ENCODE measurements around the gene SLC24A3.
"Not testable (repeated sequence)": the region's sequence is repeated elsewhere in the genome, so short reads cannot be mapped to it uniquely, and the experiment has no call there.

The SLC24A3 gene

DNA sequence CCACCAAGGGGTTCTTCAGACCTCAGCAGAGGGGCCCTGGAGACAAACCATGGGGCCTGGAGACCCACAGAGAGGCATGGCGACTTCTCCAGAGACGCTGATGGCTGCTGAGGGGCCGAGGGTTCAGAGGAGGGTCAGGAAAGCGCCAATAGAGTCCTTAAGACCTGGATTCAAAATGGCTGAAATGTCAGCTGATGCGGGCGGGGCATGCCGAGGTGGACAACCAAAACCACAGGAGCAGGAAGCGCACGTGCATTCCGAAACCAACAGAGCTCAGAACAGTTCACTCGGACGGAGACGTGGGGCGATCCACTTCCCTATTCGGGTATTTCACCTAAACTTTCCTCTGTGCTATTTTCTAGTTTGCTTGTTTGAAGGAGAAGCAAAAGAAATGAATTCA lies 445.7 kb downstream of the SLC24A3 start:
- DNase-seq, result no peak

DNA sequence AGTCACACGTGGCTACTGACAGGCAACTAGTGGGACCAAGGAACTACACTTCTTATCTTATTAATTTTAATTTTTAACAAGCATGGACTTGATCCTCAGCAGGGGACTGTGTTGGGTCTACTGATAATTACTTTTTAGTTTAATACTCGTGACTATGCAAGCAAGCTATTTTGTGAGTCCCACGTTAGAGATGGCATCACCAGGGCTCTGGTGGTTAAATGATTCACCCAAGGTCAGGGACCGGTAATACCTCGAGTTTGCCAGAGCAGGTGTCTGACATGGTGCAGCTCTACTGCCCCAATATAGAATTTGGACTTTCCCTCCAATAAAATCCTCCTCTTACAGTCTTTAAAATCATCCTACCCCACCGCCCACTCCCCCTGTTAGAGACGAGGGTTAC lies 447.0 kb downstream of the SLC24A3 start:
- no peak for DNase-seq

DNA sequence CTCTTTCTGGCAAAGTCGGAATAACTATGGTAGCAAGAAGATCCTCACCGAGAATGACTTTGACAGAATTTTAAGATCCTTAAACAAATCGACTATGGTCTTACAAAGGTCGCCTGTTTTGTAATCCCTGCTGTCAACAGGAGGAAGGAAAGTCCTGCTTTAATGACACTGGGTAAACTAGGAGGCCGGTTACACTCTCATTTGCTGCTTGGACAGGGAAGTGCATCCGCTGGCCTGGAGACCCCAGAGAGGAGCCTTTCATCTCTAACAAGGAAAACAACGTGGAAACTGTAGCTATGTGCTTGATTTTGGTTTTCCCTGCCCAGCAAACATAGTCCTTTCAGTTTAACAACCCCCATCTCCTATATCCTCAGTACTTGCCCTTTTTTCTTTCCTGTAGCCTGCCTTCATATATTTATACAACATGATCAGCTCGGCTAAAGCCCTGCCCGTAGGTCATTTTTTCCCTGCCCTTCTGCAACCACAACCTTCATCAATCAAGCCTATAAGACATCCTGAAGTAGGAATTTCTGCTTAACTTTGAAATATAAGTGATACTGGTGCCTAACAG lies 448.5 kb downstream of the SLC24A3 start:
- no peak for DNase-seq

DNA sequence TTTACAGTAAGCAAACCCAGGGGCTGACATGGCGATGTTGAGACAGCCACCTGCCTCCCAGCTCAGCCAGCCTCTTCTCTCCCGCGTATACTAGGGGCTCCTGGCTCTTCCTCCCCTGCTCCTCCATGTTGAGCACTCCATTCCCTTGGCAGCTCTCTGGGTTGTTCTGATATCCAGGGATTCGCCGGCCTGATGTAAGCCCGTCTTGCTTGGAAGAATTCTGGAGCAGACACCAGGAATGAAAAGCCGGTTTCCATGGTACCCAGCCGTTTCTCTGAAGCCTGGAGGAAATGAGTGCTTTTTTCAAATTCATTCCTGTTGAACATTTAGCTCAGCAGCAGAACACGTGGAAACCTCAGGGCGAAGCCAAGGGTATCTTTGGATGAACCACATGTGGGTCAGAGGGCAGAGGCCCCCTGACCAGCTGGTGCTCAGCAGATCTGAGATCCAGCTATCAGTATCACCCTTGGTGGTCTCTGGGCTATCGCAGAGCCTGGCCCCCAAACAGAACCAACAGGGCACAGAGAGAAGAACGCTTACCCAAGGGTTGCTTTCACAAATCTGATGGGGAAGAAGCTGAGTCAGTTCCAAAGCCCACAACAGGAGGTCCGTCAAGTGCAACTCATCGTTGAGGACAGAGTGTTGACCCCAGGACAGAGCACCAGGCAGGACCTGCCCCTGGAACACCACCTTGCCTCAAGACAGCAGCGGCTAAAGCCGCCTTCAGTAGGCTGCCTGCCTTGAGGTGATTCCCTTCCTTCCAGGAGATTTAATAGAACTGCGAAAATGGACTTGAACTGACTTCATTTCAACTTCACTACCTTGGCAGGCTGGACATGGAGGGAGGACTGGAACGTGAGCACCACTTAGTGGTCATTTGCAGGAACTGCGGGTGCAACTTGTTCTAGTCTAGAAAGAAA lies 449.5 kb downstream of the SLC24A3 start:
- peak; percentile 41 for DNase-seq

DNA sequence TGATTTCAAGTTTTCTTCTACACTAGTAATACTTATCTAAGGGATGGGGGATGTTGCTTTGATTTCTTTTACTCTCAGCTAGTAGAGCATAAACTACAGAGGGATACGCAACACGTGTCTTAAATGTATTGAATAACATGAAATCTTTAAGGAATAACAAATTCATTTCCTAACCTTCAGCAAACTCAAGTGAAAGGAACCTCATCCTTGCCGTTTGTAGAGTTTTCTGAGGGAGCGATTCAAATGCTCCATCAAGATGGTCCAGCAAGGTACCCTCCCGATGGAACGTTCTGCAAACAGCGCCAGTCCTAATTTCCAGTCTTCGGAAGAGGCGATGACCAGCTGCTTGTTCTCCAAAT lies 450.2 kb downstream of the SLC24A3 start:
- no peak for DNase-seq

DNA sequence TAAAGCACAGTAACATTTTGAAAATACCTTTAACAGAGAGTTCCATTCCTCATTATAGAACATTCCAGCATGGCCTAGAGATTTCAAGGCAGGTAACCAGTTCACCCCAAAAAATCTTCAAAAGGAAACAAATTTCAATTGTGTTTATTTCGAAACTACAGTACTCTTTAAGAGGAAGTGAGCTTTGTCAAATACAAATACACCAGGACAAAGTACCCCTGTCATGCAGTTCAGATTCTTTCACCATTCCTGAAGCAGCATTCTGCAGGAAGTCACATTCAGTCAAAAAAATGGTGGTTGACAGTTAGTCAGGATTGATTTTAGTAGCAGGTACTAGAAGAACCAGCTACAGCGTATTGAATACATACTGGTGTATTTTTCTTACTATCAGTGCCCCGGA lies 456.0 kb downstream of the SLC24A3 start:
- DNase-seq, result no peak

DNA sequence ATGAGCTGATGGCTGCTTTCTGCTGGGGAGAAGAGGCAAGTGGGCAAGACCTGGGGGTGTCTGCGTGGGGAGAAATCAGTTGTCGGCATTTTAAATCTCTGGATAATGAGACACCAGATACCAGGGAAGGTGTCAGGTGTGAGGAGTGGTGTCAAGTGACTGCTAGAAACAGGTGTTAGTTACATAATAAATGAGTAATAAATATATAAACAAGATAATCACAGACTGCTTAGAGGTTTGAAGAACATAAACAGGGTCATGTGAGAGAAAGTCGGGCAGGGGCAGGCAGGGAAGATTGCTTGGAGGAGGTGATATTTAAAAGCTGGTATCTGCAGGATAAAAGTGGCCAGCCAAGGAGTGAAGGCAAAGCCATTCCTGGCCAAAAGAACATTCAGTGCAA lies 458.4 kb downstream of the SLC24A3 start:
- no peak for DNase-seq

DNA sequence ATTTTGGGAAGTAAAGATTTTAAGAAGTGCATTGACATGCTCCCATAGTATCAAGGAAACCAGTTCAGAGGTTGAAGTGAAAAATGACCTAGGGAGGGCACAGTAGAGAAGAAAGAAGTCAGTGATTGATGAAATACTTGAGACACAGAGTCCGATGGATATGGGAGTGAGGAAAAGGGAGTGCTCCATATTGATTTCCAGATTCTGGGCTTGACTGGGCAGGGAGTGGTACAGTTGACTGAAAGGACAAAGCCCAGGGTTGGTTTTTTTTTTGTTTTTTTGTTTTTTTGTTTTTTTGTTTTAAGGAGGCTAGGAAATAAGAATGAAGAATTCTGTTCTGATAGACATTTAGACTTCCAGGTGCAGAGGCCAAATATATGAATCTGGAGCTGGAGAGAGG lies 458.9 kb downstream of the SLC24A3 start:
- no peak for DNase-seq

DNA sequence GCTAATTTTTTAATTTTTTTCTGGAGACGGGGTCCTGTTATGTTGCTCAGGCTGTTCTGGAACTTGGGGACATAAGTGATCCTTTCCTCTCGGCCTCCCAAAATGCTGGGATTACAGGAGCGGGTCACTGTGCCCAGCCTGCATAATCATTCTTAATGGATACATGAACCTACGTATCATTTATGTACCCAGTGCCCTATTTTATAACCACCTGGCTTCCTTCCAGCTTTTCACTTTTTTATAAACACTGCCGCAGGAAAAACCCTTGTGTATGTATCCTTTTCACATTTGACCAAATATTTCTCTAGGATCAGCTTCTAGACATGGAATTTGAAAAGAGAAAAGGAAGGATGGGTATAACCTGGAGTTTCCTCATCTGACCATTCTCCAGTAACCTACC lies 460.1 kb downstream of the SLC24A3 start:
- no peak for DNase-seq

DNA sequence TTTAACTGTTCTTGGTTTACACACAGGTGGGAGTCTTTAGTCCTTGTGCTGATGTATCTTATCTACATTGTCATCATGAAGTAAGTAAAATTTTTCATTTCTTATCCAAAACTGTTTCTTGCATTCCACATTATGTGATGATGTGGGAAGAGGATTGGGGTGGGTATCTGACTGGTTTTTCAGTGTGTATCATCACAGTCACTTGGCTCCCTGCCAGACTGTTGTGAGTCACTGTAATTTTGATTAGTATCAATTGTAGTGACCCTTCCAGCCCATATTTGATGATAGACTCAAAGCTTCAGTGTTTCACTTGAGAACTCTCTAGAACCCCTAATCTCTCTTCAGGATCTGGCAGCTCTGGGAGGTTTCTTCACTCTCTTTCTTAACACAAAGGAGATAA lies 461.1 kb downstream of the SLC24A3 start:
- DNase-seq, result no peak

DNA sequence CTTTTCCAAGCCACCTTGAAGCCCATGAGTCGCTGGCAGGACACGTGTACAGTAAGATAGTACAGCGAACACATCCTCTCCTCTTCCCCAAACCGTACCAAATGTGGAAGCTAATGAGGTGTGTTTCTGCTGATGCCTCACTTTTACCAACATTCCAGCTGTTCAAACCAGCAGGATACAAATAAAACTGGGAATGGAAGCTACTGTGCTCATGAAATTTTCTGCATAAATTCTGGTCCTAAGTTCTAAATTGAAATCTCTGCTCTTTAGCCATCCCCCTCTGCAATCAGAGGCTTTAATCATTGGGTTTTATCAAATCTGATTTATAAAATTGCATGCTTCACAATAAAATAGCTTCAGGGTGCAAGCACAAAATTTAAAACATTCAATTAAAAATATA lies 463.8 kb downstream of the SLC24A3 start:
- no peak for DNase-seq

DNA sequence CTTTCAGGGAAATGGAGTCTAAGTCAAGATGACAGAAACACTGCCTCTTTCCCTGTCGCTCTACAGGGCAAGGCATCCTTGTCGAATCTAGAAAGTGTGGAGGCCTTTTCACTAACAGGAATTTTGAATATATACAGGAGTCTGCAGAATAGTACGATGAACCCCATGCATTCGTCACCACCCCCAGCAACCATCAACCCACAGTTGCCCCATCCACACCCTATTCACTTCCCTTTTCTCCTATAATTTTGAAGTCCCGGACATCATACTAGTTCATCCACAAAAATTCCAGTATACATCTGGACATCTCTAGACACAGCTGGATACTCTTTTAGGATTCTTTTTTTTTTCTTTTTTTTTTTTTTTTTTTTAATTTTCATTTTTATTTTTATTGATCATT lies 464.9 kb downstream of the SLC24A3 start:
- no peak for DNase-seq

DNA sequence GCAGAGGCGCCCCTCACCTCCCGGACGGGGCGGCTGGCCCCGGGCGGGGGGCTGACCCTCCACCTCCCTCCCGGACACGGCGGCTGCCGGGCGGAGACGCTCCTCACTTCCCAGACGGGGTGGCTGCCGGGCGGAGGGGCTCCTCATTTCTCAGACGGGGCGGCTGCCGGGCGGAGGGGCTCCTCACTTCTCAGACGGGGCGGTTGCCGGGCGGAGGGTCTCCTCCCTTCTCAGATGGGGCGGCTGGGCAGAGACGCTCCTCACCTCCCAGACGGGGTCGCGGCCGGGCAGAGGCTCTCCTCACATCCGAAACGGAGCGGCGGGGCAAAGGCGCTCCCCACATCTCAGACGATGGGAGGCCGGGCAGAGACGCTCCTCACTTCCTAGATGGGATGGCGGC lies 466.1 kb downstream of the SLC24A3 start:
- not testable (repeated sequence) for DNase-seq

DNA sequence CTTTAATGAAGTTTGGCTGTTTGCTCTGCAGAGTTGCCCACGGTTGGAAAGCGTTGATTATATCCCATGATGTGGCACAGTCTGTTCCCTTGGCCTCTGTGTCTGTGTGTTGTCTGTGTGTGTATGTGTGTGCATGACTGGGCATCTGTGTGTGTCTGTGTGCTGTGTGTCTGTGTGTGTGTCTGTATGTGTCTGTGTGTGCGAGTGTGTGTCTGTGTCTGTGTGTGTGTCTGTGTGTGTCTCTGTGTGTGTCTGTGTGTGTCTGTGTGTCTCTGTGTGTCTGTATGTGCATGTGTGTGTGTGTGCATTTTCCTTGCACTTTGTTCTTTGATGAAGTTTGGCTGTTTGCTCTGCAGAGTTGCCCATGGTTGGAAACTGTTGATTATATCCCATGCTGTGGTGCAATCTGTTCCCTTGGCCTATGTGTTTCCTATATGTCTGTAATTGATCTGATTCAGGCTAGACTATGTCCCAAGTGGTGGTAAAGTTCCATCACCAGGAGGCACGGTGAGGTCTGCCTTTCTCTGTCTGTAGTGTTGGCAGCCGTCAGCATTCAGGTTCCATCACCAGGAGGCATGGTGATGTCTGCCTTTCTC lies 467.6 kb downstream of the SLC24A3 start:
- no peak for DNase-seq

DNA sequence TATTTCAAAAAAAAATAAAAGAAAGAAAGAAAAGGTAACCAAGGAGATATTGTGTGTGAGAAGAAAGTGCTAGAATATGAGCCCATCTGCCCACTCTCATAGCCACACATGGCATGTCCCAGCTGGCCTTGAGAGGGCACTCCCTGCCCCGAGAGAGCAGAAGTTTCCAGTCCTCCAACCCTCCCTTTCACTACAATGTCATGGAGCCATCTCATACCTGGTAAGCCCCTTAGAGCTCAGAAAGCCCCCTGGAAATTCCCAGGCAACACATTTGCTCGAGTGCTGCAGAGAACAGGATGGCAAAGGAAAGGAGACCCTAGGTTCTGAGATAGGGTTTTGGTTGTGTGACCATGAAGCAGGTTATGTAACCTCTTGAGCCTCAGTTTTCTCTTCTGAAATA lies 469.8 kb downstream of the SLC24A3 start:
- no peak for DNase-seq

DNA sequence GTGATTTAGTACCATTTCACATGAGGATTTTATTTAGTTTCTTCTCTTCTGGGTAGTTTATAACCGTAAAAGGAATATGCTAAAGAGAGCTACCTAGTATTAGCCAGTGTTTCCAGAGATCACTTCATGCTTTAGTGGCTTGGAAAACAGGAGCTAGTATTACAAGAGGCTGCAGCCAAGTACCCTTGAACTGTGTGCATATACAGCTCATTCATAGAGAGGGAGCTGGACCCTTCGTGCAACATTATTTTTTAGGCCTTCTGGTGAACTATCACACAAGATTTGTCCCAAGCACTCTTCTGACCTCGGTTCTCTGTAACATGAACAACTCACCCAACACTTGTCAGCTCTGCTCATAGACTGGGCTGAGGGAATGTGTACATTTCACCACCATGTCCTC lies 470.7 kb downstream of the SLC24A3 start:
- DNase-seq, result no peak

DNA sequence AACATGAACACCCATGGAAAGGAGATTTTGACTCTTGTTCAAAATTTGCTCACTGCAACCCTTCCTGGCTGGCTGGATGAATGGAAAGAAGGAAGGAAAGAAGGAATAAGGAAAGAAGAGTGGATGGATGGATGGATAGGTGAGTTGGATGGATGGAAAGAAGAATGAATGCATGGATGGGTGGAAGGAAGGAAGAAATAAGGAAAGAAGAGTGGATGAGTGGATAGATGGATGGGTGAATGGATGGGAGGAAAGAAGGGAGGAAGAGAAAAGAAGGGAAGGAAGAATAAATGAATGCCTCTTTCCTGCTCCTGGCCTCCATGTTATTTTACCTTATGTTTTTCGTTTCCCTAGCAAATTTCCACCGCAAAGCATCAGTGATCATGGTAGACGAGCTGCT lies 471.4 kb downstream of the SLC24A3 start:
- no peak for DNase-seq

DNA sequence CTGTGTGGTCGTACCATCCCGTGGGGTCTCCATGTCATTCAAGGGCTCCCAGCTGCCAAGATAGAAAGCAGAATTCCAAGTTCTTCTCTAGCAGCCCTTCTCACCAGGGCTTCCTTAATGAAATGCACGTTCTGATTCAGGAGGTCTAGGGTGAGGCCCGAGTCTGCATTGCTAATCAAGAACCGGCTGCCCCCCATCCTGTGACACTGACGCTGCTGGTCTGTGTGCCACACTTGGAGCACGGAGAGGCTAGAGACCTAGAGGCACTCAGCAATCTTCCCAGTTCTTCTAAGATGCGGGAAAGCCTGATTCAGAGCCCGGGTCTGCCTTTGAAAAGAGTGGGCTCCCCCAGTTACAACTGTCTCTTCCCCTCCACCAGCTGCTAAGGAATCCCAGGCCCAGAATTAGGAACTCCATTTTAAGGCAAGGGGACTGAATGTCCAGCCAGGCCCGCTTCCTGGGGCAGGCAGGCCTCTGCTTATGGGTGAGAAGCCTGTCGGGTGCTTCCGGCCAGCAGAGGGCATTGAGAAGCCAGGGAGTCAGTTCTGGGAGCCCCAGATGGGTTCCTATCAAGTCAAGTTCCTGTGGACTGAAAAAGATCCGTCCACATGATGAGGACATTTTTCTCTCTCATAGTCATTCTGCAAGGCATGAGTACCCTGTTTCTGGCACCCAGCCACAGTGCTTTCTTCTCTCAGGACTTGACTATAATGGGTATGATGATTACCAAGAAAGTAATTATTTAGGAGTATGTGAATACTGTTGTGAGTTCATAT lies 475.8 kb downstream of the SLC24A3 start:
- no peak for DNase-seq

DNA sequence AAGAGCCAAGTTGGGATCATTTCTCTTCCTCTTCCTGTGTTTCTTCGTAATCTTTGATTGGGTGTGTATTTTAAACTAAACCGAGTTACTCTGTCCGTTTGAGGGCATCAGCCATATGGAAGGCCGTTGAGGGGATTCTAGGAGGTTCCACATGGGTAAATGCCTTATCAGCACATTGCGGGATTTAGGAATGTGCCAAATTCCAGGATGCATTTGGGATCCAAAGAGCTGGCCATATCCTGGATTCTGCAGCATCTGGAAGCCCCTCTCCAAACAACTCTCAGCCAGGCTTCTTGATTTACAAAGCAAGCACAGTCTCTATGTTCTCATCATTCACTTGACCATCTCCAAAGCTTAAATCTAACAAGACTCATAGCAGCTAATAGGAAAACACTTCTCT lies 478.0 kb downstream of the SLC24A3 start:
- no peak for DNase-seq

DNA sequence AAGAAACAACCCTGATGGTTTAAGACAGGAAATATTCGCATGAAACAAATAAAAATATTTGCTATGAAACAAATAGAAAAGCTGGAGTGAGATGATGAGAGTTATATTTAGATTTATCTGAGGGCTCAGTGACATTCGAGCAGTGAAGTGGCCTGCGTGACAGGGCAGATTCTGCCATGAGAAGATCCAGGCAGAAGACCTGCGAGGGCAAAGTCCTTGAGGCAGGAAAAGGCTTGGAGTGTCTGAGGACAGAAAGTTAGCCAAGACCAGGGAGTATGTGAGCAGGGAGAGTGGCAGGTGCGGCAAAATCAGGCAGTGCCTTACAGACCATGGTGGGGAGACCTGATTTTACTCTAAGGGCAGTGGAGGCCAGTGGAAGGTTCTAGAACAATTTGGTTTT lies 478.7 kb downstream of the SLC24A3 start:
- no peak for DNase-seq

DNA sequence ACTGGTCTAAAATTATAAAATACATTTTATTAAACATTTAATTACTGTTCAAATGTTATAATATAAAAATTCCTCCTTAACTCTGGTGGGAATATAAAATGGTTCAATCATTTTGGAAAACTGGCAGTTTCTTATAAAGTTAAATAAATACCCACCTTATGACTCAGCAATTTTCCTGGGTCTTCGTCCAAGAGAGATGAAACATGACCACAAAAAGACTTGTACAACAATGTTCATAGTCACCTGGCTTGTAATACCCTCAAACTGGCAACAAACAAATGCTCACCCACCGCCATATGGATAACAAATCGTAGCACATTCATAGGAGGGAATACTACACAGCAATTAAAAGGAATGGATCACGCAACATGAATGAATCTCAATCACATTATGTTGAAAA lies 479.7 kb downstream of the SLC24A3 start:
- no peak for DNase-seq

DNA sequence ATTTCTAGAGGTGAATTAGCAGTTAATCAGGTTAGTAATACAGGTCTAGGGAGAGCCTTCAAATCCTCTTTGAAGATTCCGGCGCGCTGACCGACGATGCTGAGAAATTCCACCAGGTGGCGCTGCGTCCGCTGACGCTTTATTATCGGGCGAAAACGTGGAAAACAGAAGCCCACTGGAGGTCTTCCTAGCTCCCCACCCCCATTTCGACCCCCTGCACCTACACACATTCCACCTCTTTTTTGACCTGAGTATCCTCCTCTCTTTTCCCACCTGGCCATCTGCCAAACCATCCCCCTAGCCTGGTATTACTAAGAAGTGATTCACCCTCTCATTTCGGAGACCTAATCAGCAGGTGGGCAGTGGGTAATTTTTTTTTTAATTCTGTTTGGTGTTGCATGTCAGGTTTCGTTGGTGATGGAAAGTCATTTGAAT lies 480.3 kb downstream of the SLC24A3 start:
- DNase-seq, result peak; percentile 5

DNA sequence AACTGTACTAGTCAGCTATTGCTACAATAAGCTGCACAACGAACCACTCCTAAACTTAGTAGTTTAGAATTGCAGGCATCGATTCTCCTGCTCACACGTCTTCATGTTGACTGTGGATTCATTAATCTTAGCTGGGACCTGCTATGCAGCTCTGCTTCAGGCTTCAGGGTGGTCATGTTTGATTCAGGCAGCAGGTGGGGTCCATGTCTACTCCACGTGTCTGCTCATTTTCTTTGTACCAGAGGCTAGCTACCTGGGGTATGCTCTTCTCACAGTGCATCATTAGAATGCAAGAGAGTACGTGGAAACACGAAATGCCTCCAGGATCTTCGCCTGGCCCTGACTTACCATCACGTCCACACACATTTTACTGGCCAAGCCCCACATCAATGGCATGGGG lies 481.1 kb downstream of the SLC24A3 start:
- no peak for DNase-seq

DNA sequence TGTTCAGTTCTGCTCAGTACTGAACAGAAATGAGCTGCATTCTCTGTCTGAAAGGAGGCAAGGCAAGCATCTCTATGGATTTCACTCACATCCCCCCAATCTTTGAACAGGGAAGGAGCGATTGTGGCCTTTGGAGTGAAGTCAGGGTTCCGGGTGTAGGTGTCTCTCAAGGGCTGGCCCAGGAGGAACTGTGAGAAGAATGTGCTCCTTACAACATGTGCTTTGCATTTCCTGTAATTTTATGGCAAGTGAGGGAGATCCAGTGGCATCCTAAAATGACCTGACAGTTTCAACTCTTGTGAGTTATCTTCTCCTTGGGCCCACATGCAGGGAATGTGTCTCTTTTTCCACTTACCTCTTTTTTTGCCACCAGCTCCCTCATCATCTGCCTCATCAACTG lies 482.6 kb downstream of the SLC24A3 start:
- no peak for DNase-seq

Data from KG1 (cell line).